RCC 7860 (cell line): ENCODE measurements around the gene DUSP19.
A peak's percentile ranks its signal among the peaks of the same experiment; 100 is the strongest.

ENCODE experiments used
- DNase-seq: peaks from one replicate; pipeline ENCODE4 v3.0.0-alpha.2; 2015; ENCODE audit warnings: low spot score
- FAIRE-seq: peaks from 2 replicates; lab custom pipeline; 2012; peaks lifted over from hg19 to GRCh38; lab: Jason Lieb, UNC

Gene DUSP19

GRCh38 chr2:183123959-183124221 is 45.3 kb downstream of the DUSP19 start:
- FAIRE-seq: no peak
- DNase-seq: no peak

- FAIRE-seq: peak; percentile 85
- DNase-seq: peak; percentile 78
Measured at GRCh38 chr2:183124222-183124956, 45.8 kb downstream of the DUSP19 start, which contains the start of gene NUP35. Gene NUP35 (plus strand): TSS chr2:183124443. CDS start chr2:183124458, 15 bp downstream.

- FAIRE-seq (no peak), DNase-seq (no peak)
Measured at GRCh38 chr2:183124957-183125255, 46.4 kb downstream of the DUSP19 start.

GRCh38 chr2:183125659-183126341 is 47.3 kb downstream of the DUSP19 start:
- FAIRE-seq (no peak), DNase-seq (no peak)

- peak; percentile 79 for FAIRE-seq
- DNase-seq: no peak
Measured at GRCh38 chr2:183126635-183127034, 48.1 kb downstream of the DUSP19 start.

- no peak for FAIRE-seq
- no peak for DNase-seq
Measured at GRCh38 chr2:183134016-183134415, 55.5 kb downstream of the DUSP19 start.

GRCh38 chr2:183148955-183149354 is 70.4 kb downstream of the DUSP19 start:
- DNase-seq (no peak), FAIRE-seq (peak; percentile 36)

GRCh38 chr2:183149489-183149888 is 70.9 kb downstream of the DUSP19 start:
- FAIRE-seq (no peak), DNase-seq (no peak)
